Measurements from ENCODE around the gene ALCAM. TPM values are rescaled to one million over a fixed set of nuclear protein-coding genes. Genes with fewer than 3 reads are reported as not detected.
"Not testable (repeated sequence)": the region's sequence is repeated elsewhere in the genome, so short reads cannot be mapped to it uniquely, and the experiment has no call there.

Gene ALCAM
- total RNA-seq, 1 donor from 2014 or later: 54.4 TPM

DNA sequence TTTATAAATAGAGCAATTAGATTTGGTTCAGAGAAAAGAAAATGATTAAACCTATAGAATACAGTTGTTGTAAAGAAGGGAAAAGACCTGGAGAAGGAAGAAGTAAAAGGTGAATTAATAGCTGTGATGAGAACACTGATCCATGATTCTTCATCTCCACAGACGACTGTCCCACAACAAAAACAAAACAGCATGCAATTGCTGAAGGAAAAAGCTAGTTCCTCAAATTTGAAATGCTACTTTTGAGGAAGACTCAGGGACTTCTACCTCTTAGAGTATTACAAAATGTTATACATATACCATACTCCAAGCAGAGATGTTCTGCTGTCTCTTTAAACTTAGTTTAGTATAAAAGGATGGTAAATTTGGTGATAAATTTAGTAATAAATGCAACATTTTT is 21.5 kb downstream of the ALCAM start:
- no peak overlapping the region for H3K4me2 ChIP-seq
- no peak overlapping the region for H3K9ac ChIP-seq

DNA sequence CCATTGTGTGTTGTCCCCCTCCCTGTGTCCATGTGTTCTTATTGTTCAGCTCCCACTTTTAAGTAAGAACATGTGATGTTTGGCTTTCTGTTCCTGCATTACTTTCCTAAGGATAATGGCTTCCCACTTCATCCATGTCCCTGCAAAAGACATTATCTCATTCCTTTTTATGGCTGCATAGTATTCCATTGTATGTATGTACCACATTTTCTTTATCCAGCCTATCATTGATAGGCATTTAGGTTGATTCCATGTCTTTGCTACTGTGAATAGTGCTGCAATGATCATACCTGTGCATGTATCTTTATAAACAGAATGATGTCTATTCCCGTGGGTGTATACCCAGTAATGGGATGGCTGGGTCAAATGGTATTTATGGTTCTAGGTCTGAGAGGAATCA is 23.1 kb downstream of the ALCAM start:
- peaks cover 37% of the 10 kb centered on the region for H3K79me2 ChIP-seq (ENCODE audit: low read depth)
- DNase-seq (ENCODE audit: low spot score); H3K36me3 ChIP-seq; H2AFZ ChIP-seq (replicated peaks); H3K27ac Mint-ChIP-seq; H3K27me3 Mint-ChIP-seq (ENCODE audit: insufficient read depth, low read depth); H3F3A ChIP-seq (ENCODE audit: low read depth); H3K9ac ChIP-seq; H3K4me3 ChIP-seq; H3K9me3 ChIP-seq (ENCODE audit: low read depth); H3K4me1 Mint-ChIP-seq; H3K4me3 Mint-ChIP-seq; H3K27ac ChIP-seq; H3K4me2 ChIP-seq; H3K27me3 ChIP-seq; H4K20me1 ChIP-seq (ENCODE audit: low read depth); H3K36me3 Mint-ChIP-seq; H3K4me1 ChIP-seq: not testable (repeated sequence)
- H3K9me3 Mint-ChIP-seq: peaks cover 19% of the 10 kb centered on the region

More for the DNA sequence above, 21.5 kb downstream of the ALCAM start:
- no peaks in the 10 kb centered on the region for H3F3A ChIP-seq (ENCODE audit: low read depth)
- no peak overlapping the region for H3K27ac Mint-ChIP-seq
- no peaks in the 10 kb centered on the region for H3K9me3 ChIP-seq (ENCODE audit: low read depth)
- H3K79me2 ChIP-seq (ENCODE audit: low read depth): peaks cover 39% of the 10 kb centered on the region
- H3K4me1 Mint-ChIP-seq: no peaks in the 10 kb centered on the region
- peaks cover 19% of the 10 kb centered on the region for H3K9me3 Mint-ChIP-seq
- no peak overlapping the region for H3K27ac ChIP-seq
- no peak overlapping the region for H3K4me3 Mint-ChIP-seq
- H4K20me1 ChIP-seq (ENCODE audit: low read depth): no peaks in the 10 kb centered on the region
- no peaks in the 10 kb centered on the region for H3K27me3 Mint-ChIP-seq (ENCODE audit: insufficient read depth, low read depth)
- H3K27me3 ChIP-seq: no peaks in the 10 kb centered on the region
- TF ChIP-seq EZH2phosphoT487 (IDR thresholded peaks at IDR 0.05): no peak
- TF ChIP-seq, protein P1, sequence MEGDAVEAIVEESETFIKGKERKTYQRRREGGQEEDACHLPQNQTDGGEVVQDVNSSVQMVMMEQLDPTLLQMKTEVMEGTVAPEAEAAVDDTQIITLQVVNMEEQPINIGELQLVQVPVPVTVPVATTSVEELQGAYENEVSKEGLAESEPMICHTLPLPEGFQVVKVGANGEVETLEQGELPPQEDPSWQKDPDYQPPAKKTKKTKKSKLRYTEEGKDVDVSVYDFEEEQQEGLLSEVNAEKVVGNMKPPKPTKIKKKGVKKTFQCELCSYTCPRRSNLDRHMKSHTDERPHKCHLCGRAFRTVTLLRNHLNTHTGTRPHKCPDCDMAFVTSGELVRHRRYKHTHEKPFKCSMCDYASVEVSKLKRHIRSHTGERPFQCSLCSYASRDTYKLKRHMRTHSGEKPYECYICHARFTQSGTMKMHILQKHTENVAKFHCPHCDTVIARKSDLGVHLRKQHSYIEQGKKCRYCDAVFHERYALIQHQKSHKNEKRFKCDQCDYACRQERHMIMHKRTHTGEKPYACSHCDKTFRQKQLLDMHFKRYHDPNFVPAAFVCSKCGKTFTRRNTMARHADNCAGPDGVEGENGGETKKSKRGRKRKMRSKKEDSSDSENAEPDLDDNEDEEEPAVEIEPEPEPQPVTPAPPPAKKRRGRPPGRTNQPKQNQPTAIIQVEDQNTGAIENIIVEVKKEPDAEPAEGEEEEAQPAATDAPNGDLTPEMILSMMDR (IDR thresholded peaks at IDR 0.05): no peak
- no peak for TF ChIP-seq EZH2 (IDR thresholded peaks at IDR 0.05)
- peaks cover 5% of the 10 kb centered on the region for H3K36me3 Mint-ChIP-seq
- H2AFZ ChIP-seq (replicated peaks): no peak overlapping the region
- H3K4me3 ChIP-seq: no peak overlapping the region
- H3K36me3 ChIP-seq: no peaks in the 10 kb centered on the region
- no peaks in the 10 kb centered on the region for H3K4me1 ChIP-seq
- no peak for DNase-seq (ENCODE audit: low spot score)

DNA sequence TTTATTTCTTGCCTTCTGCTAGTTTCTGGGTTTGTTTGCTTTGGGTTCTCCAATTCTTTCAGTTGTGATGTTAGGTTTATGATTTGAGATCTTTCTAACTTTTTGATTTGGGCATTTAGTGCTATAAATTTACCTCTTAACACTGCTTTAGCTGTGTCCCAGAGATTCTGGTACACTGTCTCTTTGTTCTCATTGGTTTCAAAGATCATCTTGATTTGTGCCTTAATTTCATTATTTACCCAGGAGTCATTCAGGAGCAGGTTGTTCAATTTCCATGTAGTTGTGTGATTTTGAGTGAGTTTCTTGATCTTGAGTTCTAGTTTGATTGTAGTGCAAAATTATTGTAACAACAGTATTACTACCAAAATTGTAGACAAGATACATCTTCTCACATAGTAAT is 25.9 kb downstream of the ALCAM start:
- H3K4me3 Mint-ChIP-seq: not testable (repeated sequence)

DNA sequence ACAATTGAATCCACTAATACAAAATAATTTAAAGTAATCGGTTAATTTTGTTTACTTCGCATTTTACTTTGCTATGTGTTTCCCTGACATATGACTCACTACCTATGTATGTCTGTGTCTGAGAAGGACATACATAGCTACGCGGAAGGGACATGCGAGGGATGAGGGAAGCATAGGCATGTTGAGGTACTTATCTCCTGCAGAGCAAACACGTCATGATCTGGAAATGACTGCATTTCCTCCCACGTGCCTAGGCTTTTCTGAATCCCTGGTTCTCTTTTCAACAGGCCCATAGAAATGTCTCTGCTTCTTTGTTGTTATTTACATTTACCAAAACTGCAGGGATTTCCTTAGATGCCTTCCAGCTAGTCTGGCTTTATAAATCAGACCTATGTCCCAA is 27.5 kb downstream of the ALCAM start:
- Histone ChIP-seq H3K9me3 (ENCODE audit: low read depth) (no peaks in the 10 kb centered on the region), H2AFZ (replicated peaks) (no peak overlapping the region), H3K79me2 (ENCODE audit: low read depth) (peaks cover 38% of the 10 kb centered on the region), H3K27ac (no peak overlapping the region), H3K9ac (no peak overlapping the region), H3K4me3 (no peak overlapping the region), H3K4me2 (no peak overlapping the region), H3K27me3 (no peaks in the 10 kb centered on the region), H3F3A (ENCODE audit: low read depth) (no peaks in the 10 kb centered on the region), H3K4me1 (no peaks in the 10 kb centered on the region), H4K20me1 (ENCODE audit: low read depth) (no peaks in the 10 kb centered on the region), H3K36me3 (no peaks in the 10 kb centered on the region)
- no peak overlapping the region for H3K4me3 Mint-ChIP-seq
- TF ChIP-seq EZH2 (IDR thresholded peaks at IDR 0.05): no peak
- TF ChIP-seq EZH2phosphoT487 (IDR thresholded peaks at IDR 0.05): no peak
- TF ChIP-seq, protein P1 (IDR thresholded peaks at IDR 0.05): no peak
- H3K27ac Mint-ChIP-seq: no peak overlapping the region
- no peaks in the 10 kb centered on the region for H3K4me1 Mint-ChIP-seq
- H3K9me3 Mint-ChIP-seq: peaks cover 19% of the 10 kb centered on the region
- H3K27me3 Mint-ChIP-seq (ENCODE audit: insufficient read depth, low read depth): no peaks in the 10 kb centered on the region
- DNase-seq (ENCODE audit: low spot score): no peak
- H3K36me3 Mint-ChIP-seq: peaks cover 5% of the 10 kb centered on the region

More for the DNA sequence above, 25.9 kb downstream of the ALCAM start:
- H3K27ac ChIP-seq; H3F3A ChIP-seq (ENCODE audit: low read depth); H3K9ac ChIP-seq; H3K4me1 ChIP-seq; H3K27me3 Mint-ChIP-seq (ENCODE audit: insufficient read depth, low read depth); H3K27ac Mint-ChIP-seq; H3K36me3 ChIP-seq; H3K4me3 ChIP-seq; H3K36me3 Mint-ChIP-seq; H3K27me3 ChIP-seq; DNase-seq (ENCODE audit: low spot score); H3K4me1 Mint-ChIP-seq; H3K4me2 ChIP-seq; H3K9me3 ChIP-seq (ENCODE audit: low read depth); H2AFZ ChIP-seq (replicated peaks); H4K20me1 ChIP-seq (ENCODE audit: low read depth): not testable (repeated sequence)
- H3K9me3 Mint-ChIP-seq: peaks cover 19% of the 10 kb centered on the region
- H3K79me2 ChIP-seq (ENCODE audit: low read depth): peaks cover 27% of the 10 kb centered on the region
